ENCODE data around the gene ACOX3.
A peak's percentile ranks its signal among the peaks of the same experiment; 100 is the strongest.

The ACOX3 gene

DNA sequence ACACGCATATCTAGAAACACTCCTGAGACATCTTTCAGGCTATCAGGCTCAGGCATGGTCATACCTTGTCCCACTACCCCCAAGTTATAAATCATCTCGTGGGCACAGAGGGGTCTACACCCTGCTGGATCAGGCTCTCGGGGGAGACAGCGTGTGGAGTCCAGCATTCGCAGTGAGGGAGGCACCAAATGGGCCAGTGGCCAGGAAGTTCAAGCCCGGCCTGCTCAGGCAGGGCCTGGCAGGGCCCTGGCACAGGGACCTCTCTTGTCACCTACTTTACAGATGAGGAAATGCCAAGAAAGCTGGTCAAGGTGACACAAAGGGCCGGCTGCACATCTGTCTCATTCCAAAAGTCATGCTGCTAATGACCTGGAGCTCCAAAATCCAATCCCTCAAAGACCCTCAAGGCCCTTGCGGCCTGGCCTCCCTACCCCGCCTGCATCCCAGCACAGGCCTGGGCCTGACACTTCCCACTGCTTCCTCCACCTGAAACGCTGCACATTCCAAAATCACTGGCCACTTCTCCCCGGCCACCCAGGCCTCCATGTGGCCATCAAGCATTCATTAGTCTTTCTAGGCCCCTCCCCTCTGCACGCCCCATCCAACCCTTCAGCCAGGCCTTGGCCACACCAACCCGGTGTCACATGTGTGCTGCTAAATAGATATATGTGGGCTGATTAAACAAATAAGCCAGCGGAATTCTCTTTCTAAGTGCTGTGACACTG lies 35.6 kb downstream of the ACOX3 start:
- DNase-seq (ENCODE audit: low read depth): no peak

DNA sequence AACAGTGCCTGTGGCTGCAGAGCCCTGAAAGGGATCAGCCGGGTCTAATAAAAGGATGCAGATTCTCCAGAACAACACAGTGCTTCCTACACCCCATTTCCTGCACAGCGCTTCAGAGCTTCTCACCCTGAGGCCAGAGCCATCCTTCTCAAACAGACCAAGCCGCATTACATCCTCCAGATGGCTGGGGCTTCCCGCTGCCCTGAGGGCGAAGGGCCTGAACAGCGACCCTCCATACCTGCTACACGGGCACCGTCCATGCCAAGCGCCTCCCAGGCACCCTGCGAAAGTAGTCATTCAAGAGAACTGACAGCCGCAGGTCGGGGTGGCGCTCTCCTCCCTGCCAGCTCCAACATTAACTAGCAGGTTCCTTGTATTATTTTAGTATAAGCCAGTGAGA lies 36.5 kb downstream of the ACOX3 start:
- DNase-seq (ENCODE audit: low read depth): no peak

DNA sequence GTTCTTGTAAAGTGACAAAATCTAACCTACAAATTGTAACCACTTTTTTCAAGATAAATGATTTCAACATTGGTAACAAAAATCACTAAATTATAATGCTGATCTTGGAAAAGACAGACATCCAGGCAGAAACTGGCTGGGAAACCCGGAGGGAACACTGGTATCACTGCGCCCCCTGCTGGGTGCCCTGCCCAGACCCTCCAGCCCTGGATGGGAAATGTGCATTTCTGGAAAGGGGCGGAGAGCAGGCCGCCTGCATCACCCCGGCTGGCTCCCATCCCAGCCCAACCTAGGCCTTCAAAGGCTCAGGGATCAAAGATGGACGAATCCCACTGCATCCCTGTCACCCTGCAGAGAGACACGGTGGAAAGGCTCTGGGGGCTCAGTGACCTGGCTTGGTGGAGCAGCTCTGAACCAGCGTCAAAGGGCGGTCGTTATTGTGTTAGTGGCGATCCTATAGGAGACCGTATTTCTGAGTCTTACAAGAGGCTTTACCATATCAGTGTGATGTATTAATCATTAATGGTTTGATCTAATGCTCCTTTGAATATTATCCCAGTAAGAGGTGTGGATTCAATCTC lies 37.3 kb downstream of the ACOX3 start:
- peak; percentile 67 for DNase-seq (ENCODE audit: low read depth)

DNA sequence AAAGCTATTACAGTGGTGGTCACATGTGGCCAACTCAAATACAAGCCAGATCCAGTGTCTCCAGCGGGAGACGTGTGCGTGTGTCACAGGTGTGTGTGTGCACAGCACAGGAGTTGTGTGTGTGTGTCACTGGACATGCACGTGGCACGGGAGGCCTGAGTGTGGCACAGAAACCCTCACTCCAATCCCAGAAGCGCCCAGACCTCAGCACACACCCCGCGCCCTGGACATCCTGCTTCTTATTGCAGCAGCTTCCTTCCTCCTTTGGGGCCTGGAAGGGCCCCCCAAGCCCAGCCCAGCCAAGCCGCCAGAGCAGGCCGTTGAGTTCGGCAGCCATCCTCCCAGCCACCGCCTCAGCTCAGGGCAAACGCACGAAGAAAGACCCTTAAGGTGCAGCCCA lies 37.9 kb downstream of the ACOX3 start:
- no peak for DNase-seq (ENCODE audit: low read depth)

DNA sequence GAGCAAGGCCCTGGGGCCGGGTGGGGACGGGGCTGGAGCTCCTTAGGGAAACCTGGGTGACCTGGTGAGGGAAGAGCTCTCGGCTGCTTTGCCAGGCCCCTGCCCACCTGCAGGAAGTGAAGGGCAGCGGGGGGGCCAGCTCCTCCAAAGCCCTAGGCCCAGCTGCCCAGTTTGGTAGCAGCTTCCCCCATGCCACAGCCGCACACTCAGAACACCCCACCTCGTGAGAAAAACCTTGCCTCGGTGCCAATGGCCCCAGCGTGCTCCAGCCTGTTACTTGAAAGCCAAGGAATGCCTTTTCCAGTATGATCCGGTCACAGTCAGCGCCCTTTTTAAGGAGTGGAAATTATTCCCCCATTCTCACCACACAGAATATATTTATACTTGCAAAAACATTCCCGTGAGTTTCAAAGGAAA lies 38.3 kb downstream of the ACOX3 start:
- no peak for DNase-seq (ENCODE audit: low read depth)

- DNase-seq (ENCODE audit: low read depth): no peak
These were observed 38.9 kb downstream of the ACOX3 start for GRCh38 chr4:8401665-8402064.

DNA sequence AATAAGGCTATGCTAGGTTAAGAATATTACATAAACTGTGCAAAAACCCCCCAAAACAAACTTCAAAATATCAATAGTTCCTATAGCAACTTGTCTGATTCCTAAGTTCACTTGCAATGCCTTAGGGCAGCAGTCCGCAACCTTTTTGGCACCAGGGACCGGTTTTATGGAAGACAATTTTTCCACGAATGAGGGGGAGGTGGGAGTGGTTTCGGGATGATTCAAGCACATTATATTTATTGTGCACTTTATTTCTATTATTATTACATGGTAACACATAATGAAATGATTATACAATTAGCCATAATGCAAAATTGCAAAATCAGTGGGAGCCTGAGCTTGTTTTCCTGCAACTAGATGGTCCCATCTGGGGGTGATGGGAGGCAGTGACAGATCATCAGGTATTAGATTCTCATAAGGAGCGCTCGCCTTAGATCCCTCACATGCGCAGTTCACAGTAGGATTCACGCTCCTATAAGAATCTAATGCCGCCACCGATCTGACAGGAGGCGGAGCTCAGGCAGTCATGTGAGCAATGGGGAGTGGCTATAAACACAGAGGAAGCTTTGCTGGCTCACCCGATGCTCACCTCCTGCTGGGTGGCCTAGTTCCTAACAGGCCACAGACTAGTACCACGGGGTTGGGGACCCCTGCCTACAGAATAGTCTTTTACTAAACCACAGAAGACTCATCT lies 39.7 kb downstream of the ACOX3 start:
- no peak for DNase-seq (ENCODE audit: low read depth)

DNA sequence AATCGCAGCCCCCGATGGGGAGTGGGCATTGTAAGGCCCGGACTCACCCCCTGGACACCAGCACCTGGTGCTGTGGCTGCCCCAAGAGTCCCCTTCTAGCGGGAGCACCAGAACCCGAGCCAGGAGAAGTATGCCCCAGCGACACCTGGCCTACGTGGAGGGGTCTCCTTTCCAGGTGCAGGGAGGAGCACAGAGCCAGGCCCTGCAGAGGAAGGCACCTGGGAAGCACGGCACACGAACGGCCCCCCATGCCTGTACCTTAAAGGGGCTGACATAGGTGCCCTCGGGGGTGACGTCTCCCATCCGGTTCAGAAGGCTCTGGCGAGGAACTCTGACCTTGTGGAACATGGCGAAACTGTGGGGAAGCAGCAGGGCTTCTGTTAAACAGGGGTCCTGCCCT lies 41.2 kb downstream of the ACOX3 start:
- DNase-seq (ENCODE audit: low read depth): no peak

- DNase-seq (ENCODE audit: low read depth): no peak
These were observed 42.2 kb downstream of the ACOX3 start for GRCh38 chr4:8398347-8398746.

DNA sequence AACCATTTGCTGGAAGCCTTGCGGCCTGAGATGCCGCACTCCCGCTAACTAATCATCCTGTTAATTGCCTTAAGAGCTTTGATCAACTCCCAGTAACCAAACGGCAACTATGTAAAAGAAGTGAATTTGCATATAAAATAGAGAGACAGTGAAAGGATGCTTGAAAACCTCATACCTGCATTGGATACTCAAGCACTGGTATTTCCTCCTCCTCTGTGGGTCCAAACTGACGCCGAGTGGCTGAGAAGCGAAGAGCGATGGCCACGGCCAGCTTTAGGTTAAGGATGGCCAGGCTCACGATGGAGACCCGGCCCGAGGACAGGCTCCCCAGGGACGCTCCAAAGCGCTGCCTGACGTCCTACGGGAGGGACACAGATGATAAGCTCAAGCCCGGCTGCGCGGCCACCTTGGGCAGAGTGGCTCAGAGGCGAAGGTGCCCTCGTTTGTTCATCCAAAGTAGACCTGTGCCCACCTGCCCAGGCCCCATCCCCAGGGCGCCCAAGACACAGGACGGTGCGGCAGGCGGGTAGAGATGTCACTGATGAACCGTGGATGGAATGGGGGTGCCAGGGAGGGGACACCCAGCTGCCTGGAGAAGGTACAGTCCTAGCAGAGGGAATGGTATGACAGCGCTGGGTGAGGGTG lies 43.6 kb downstream of the ACOX3 start:
- DNase-seq (ENCODE audit: low read depth): no peak

DNA sequence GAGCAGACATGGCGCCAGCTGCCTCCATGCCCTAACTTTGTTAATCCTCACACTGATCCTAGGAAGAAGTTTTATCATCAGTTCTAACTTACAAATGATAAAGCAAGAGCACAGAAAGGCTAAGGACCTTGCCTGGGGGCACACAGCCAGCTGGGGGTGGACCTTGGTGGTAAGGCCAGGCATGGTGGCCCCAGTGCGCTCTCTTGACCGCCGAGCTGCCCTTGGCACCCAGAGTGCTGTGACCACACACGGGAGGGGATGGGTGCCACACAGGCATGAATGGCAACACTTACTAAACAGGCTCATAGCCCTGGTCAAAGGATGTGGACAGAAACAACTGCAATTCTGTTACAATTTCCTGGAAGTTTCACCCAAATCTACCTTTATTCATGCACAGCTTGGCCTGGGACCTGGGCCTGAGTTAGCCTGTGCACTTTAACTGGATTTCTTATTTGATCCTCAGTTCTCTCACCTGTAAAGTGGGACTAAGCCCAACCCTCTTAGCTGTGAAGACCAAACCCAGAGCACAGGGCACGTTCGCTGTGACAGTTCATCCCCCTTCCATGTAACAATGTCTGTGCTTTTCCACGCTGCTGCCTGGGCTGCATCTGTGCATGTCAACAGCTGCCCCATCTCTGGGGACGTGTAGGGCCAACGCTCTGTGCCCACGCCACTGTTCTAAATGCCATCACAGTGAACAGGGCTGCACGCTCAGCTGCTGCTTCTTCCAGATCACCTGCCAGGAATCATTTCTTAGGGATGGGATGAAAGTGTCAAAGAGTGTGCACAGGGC lies 44.8 kb downstream of the ACOX3 start:
- DNase-seq (ENCODE audit: low read depth): no peak

DNA sequence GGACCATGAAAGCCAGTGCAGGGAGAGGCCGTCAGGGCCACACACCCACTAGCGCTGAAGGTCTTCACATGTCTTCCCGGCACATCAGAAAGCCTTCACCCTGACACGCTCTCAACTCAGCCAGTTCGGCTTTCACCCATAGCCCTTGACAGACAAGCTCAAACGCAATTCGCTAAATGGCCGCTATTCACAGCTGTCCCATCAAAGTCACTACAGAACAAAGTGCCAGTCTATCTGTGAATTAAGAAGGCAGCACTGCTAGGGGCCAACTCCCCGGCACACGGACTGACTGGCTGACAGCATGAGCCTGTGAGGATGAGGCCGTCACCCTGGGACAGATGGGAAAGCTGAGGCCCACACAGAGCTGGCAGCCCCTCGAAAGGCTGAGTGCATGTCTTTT lies 45.7 kb downstream of the ACOX3 start:
- DNase-seq (ENCODE audit: low read depth): no peak

DNA sequence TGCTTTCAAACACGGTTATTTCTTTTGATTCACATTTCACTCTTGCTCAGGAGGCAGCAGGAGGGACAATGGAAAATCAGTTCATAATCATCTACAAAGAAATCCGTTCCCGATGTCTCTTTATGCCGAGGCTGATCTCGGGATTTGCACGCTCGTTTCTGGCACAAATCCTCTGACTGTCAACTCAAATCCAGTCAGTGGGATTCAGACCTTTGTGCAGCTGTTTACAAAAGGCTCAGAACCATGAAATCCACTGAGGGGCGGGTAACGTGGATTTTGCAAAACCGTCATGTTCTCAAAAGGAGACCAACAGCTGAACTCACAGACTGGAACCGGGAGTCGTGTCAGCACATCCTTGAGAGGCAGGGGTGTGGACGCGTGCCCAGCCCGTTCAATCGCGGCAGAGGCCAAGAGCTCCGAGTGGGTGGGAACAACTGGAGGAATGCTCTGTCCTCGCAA lies 46.4 kb downstream of the ACOX3 start:
- DNase-seq (ENCODE audit: low read depth): peak; percentile 20

DNA sequence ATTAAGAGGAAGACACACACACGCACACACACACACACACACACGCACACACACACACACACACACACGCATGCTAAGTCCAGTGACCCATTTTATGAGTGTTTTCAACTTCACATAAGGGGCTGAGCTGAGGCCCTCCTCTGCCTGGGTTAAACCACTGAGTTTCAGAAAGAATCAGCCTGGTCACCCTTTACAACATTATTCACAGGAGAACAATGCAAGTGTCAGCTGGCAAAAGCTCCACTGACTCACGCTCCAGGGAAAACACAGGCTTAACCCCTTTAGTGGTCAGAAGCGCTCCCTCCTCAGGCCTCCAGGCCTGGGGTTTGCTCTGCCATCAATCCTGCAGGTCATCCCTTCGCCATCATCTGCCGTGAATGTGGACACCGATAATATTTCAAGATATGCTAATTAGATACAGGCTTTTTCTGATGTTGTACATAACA lies 46.9 kb downstream of the ACOX3 start:
- peak; percentile 97 for DNase-seq (ENCODE audit: low read depth)

GRCh38 chr4:8392591-8393190 lies 47.8 kb downstream of the ACOX3 start:
- DNase-seq (ENCODE audit: low read depth): no peak

GRCh38 chr4:8391972-8392371 lies 48.6 kb downstream of the ACOX3 start:
- peak; percentile 44 for DNase-seq (ENCODE audit: low read depth)

- DNase-seq (ENCODE audit: low read depth): no peak
These were observed 49.5 kb downstream of the ACOX3 start for GRCh38 chr4:8391071-8391470.

DNA sequence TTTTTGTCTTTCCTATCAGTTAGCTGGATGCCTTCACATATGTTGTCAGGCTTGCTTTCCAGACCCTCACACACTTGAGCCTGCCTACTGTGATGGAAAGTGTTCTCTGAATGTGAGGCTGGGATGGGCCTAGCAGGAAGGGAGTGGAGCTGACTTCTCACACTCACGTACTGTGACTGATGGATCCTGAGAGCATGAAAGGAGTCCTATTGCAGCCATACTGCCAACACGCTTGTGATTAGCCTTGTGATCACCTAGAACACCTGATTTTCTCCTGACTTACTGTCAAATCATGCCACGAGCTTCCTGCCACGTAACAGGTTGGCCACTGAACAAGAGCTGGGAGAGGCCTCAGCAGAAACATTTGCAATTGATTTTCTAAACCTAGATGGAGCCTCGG lies 49.9 kb downstream of the ACOX3 start:
- no peak for DNase-seq (ENCODE audit: low read depth)

DNA sequence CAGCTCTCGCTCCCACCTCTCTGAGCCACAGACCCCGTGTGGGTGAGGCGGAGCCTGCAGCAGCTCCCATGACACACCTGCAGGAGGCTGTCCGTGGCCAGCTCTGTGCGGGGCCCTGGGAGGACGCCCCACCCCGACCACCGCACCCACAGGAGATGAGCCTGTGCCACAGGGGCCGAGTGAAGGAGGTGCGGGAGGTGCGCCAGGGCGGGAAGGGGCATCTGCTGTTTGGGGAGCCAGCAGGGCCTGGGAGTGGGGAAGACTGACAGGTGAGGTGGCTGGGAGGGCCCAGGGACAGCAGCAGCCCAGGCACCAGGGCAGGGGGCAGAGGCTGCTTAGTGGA lies 52.0 kb downstream of the ACOX3 start:
- no peak for DNase-seq (ENCODE audit: low read depth)

GRCh38 chr4:8387615-8388527 lies 52.7 kb downstream of the ACOX3 start:
- DNase-seq (ENCODE audit: low read depth): no peak

DNA sequence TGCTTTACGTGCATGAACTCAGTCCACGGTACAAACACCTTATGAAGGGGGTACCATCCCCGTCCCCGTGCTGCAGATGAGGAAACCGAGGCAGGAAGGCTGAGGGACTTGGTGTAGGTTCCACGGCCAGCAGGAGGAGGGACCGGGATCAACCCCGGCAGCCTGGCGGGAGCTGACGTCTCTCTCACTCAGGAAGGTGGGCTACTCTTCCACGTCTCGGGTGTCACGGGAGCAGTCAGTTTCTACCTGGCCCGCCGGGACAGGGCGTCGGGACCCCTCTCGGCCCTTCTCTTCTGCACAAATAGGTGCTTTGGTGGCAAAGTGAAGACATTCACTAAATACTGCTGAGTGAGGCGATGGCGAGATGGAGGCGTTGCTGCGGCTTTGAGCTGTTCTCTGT lies 53.3 kb downstream of the ACOX3 start:
- no peak for DNase-seq (ENCODE audit: low read depth)
